ENCODE data around the gene CPNE7. TPM values are rescaled to one million over a fixed set of nuclear protein-coding genes. Genes with fewer than 3 reads are reported as not detected.
A peak's percentile ranks its signal among the peaks of the same experiment; 100 is the strongest.

The CPNE7 gene
- total and polyA plus RNA-seq, 4 donors, result 9.9 to 49.2 (median 29.2) TPM

DNA sequence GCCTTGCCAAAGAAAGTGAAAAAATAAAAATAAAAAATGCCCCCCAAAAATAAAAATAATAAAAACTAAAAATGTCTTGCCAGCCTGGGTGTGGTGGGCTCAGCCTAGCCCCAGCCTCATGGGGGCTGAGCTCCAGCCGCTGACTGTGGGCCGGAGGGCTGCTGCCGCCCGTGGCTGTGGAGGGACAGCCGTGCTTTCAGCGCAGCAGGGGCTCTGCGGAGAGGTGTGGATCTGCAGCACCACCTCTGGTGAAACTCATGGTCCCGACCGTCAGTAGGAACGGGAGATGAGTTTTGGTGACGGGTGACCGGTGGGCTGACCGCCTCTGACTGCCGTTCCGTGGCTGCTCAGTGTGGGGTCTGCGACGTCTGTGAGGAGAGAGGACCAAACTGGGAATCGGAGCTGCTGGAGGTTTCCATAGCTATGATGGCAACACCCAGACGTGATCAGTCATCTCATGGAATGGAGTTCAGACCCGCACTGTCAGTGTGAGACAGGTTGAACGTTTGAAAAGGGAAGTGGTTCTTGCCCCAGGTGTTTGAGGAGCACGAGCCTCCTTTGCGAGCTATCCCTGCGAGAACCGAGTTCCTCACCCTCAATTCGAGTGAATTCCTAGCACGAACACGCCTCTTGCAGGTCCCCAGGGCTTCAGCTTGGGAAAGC, 27.1 kb upstream of the CPNE7 start:
- Histone ChIP-seq H3K27ac (ENCODE audit: low read depth, low read length) (no peak overlapping the region), H3K4me3 (ENCODE audit: low read depth, low read length) (no peak overlapping the region), H3K4me1 (ENCODE audit: control insufficient read depth, insufficient read depth, low read length) (no peaks in the 10 kb centered on the region), H3K36me3 (ENCODE audit: control insufficient read depth, insufficient read depth, low read length) (peaks cover 99% of the 10 kb centered on the region), H3K27me3 (ENCODE audit: control insufficient read depth, insufficient read depth, low read length) (no peaks in the 10 kb centered on the region), H3K9me3 (ENCODE audit: control insufficient read depth, insufficient read depth, low read length) (no peaks in the 10 kb centered on the region)
- no peak for DNase-seq (ENCODE audit: low read depth in 4 of 6, low spot score in 6 of 6)
- 87% methylated on average over 27 of the region's 28 CpGs for WGBS (ENCODE audit: insufficient coverage)

DNA sequence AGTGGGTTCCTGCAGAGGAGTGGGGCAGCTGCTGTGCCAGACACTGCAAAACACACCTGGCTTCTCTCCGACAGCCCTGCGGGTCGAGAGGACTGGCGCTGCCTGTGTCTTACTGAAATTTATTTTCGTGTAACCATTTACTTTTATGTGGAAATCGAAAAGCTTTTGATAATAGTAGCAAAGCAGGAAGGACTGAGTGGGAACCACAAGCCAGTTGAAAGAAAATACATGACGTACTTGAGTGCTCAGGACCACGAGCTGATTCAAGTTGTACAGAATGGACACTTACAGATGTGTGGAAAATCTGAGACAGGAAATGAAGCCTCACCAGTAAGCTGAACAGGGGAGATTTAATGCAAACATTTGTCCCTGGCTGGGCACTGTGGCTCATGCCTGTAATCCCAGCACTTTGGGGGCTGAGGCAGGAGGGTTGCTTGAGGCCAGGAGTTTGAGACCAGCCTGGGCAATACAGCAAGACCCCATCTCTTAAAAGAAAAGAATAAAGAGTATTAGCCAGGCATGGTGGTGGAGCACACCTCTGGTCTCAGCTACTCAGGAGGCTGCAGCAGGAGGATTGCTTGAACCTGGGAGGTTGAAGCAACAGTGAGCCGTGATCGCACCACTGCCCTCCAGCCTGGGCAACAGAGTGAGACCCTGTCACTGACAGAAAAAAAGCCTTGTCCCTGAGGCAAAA, 26.4 kb upstream of the CPNE7 start:
- WGBS (ENCODE audit: insufficient coverage), result 95% methylated on average over 10 of the region's 10 CpGs
- Histone ChIP-seq H3K4me1 (ENCODE audit: control insufficient read depth, insufficient read depth, low read length) (no peaks in the 10 kb centered on the region), H3K4me3 (ENCODE audit: low read depth, low read length) (no peak overlapping the region), H3K27ac (ENCODE audit: low read depth, low read length) (no peak overlapping the region), H3K27me3 (ENCODE audit: control insufficient read depth, insufficient read depth, low read length) (no peaks in the 10 kb centered on the region), H3K9me3 (ENCODE audit: control insufficient read depth, insufficient read depth, low read length) (no peaks in the 10 kb centered on the region), H3K36me3 (ENCODE audit: control insufficient read depth, insufficient read depth, low read length) (peaks cover 100% of the 10 kb centered on the region)
- DNase-seq (ENCODE audit: low read depth in 4 of 6, low spot score in 6 of 6), result no peak

DNA sequence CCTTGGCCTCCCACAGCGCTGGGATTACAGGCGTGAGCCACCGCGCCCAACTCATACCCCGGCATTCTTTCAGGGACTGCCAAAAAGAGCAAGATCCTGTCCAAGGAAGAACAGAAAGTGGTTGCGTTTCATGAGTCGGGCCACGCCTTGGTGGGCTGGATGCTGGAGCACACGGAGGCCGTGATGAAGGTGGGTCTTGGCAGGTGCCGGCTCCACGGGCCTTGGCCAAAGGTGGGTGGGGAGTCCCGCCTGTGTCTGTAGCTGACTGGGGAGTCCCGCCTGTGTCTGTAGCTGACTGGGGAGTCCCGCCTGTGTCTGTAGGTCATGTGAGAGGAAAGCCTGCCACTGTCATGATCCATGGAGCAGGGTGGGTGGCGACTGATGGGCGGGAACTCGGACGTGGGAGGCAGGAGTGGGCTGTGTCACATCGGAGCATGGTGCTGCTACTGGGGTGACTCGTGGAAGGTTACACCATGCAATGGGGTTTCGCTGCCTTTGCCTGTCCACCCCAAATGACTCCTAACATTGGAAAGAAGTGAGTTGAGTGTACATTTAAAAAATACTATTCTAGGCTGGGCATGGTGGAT, 25.0 kb upstream of the CPNE7 start:
- Histone ChIP-seq H3K36me3 (ENCODE audit: control insufficient read depth, insufficient read depth, low read length) (peaks cover 99% of the 10 kb centered on the region), H3K27me3 (ENCODE audit: control insufficient read depth, insufficient read depth, low read length) (no peaks in the 10 kb centered on the region)
- 97% methylated on average over 20 of the region's 22 CpGs for WGBS (ENCODE audit: insufficient coverage)

DNA sequence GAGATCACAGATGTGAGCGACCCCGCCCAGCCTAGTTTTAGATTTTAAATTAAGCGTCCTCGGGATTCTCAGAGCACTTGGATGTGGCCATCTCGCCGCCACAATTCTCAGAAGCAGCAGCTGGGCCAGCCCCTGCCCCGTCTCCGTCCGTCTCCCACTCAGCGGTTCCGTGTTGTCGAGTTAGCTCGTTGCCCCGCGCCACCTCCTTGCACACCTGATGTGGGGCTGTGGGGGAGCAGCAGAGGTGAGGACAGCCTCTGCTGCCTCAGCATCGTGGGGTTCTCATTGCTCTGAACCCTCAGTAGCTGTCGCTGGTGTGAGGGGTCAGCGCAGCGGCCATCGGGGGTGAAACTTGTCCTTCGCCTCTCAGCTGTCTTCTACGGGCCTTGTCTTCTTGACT, 23.2 kb upstream of the CPNE7 start:
- 97% methylated on average over 22 of the region's 22 CpGs for WGBS (ENCODE audit: insufficient coverage)
- Histone ChIP-seq H3K27me3 (ENCODE audit: control insufficient read depth, insufficient read depth, low read length) (no peaks in the 10 kb centered on the region), H3K27ac (ENCODE audit: low read depth, low read length) (no peak overlapping the region), H3K4me3 (ENCODE audit: low read depth, low read length) (no peak overlapping the region), H3K9me3 (ENCODE audit: control insufficient read depth, insufficient read depth, low read length) (no peaks in the 10 kb centered on the region), H3K4me1 (ENCODE audit: control insufficient read depth, insufficient read depth, low read length) (peaks cover 22% of the 10 kb centered on the region), H3K36me3 (ENCODE audit: control insufficient read depth, insufficient read depth, low read length) (peaks cover 97% of the 10 kb centered on the region)
- no peak for DNase-seq (ENCODE audit: low read depth in 4 of 6, low spot score in 6 of 6)

More for the DNA sequence above, 25.0 kb upstream of the CPNE7 start:
- Histone ChIP-seq H3K4me3 (ENCODE audit: low read depth, low read length) (no peak overlapping the region), H3K9me3 (ENCODE audit: control insufficient read depth, insufficient read depth, low read length) (no peaks in the 10 kb centered on the region), H3K4me1 (ENCODE audit: control insufficient read depth, insufficient read depth, low read length) (peaks cover 4% of the 10 kb centered on the region), H3K27ac (ENCODE audit: low read depth, low read length) (no peak overlapping the region)
- DNase-seq (ENCODE audit: low read depth in 4 of 6, low spot score in 6 of 6), result no peak

DNA sequence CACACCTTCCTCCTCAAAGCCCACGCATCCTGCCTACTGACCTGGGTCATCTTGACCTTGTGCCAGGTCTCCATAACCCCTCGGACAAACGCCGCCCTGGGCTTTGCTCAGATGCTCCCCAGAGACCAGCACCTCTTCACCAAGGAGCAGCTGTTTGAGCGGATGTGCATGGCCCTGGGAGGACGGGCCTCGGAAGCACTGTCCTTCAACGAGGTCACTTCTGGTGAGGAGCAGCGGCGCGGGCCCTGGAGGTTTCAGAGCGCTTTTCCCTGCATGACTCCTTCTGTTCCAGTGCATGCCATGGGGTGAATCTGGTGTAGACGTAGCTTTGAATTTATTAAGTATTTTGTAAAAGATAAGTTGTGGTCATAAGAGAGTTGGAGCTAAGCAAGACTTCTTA, 22.6 kb upstream of the CPNE7 start:
- WGBS (ENCODE audit: insufficient coverage), result over 99% methylated on average over 11 of the region's 13 CpGs
- Histone ChIP-seq H3K27ac (ENCODE audit: low read depth, low read length) (no peak overlapping the region), H3K4me3 (ENCODE audit: low read depth, low read length) (no peak overlapping the region), H3K4me1 (ENCODE audit: control insufficient read depth, insufficient read depth, low read length) (peaks cover 28% of the 10 kb centered on the region), H3K9me3 (ENCODE audit: control insufficient read depth, insufficient read depth, low read length) (no peaks in the 10 kb centered on the region), H3K27me3 (ENCODE audit: control insufficient read depth, insufficient read depth, low read length) (no peaks in the 10 kb centered on the region), H3K36me3 (ENCODE audit: control insufficient read depth, insufficient read depth, low read length) (peaks cover 96% of the 10 kb centered on the region)
- DNase-seq (ENCODE audit: low read depth in 4 of 6, low spot score in 6 of 6), result no peak

DNA sequence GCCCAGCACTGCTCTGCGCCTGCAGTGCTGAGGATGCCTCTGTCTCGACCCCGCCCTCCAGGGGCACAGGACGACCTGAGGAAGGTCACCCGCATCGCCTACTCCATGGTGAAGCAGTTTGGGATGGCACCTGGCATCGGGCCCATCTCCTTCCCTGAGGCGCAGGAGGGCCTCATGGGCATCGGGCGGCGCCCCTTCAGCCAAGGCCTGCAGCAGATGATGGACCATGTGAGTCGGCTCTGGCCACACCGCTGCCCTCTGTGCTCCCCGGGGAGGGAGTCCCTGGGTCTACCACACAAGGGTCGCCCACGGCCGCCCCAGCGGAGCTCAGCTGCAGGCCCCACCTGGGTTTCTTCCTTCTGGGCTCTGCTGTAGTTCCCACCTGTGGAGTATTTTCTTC, 21.8 kb upstream of the CPNE7 start:
- no peaks in the 10 kb centered on the region for H3K27me3 ChIP-seq (ENCODE audit: control insufficient read depth, insufficient read depth, low read length)
- DNase-seq (ENCODE audit: low read depth in 4 of 6, low spot score in 6 of 6), result no peak
- peaks cover 91% of the 10 kb centered on the region for H3K36me3 ChIP-seq (ENCODE audit: control insufficient read depth, insufficient read depth, low read length)
- H3K27ac ChIP-seq (ENCODE audit: low read depth, low read length), result no peak overlapping the region
- no peaks in the 10 kb centered on the region for H3K9me3 ChIP-seq (ENCODE audit: control insufficient read depth, insufficient read depth, low read length)
- H3K4me3 ChIP-seq (ENCODE audit: low read depth, low read length), result no peak overlapping the region
- H3K4me1 ChIP-seq (ENCODE audit: control insufficient read depth, insufficient read depth, low read length), result peaks cover 31% of the 10 kb centered on the region
- 91% methylated on average over 17 of the region's 18 CpGs for WGBS (ENCODE audit: insufficient coverage)

DNA sequence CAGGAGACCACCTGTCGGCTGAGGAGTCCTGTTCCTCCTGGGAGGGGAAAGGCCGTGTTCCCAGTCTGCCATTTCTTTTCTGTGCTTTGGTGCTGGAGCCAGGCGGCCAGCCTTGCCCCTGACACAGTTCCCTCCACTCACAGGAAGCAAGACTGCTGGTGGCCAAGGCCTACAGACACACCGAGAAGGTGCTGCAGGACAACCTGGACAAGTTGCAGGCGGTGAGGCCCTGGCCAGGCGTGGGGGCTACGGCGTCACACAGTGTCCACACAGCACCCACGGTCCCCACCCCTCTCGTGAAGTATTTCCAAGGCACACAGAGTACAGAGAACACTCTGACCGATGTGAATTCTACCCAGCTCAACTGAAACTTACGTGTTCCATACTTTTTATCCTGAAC, 21.2 kb upstream of the CPNE7 start:
- H3K4me1 ChIP-seq (ENCODE audit: control insufficient read depth, insufficient read depth, low read length), result peaks cover 32% of the 10 kb centered on the region
- no peak overlapping the region for H3K4me3 ChIP-seq (ENCODE audit: low read depth, low read length)
- H3K36me3 ChIP-seq (ENCODE audit: control insufficient read depth, insufficient read depth, low read length), result peaks cover 85% of the 10 kb centered on the region
- H3K27me3 ChIP-seq (ENCODE audit: control insufficient read depth, insufficient read depth, low read length), result no peaks in the 10 kb centered on the region
- over 99% methylated on average over 10 of the region's 12 CpGs for WGBS (ENCODE audit: insufficient coverage)
- H3K27ac ChIP-seq (ENCODE audit: low read depth, low read length), result no peak overlapping the region
- no peak for DNase-seq (ENCODE audit: low read depth in 4 of 6, low spot score in 6 of 6)
- no peaks in the 10 kb centered on the region for H3K9me3 ChIP-seq (ENCODE audit: control insufficient read depth, insufficient read depth, low read length)

DNA sequence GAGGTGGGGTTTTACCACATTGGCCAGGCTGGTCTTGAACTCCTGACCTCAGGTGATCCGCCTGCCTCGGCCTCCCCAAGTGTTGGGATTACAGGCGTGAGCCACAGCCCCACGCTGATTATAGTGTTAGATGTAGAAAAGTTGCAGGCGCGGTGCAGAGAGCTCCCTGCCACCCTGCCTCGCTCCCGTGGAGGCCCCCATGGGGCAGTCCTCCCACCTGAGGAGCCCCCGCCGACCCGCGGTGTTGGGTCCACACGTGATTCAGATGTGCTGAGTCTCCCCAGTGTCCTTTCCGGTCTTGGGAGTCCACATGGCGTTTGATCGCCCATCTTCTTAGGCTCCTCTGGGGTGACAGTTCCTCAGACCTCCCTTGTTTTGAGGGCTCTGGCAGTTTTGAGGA, 20.3 kb upstream of the CPNE7 start:
- WGBS (ENCODE audit: insufficient coverage), result 95% methylated on average over 16 of the region's 16 CpGs
- Histone ChIP-seq H3K4me1 (ENCODE audit: control insufficient read depth, insufficient read depth, low read length) (peaks cover 39% of the 10 kb centered on the region), H3K27me3 (ENCODE audit: control insufficient read depth, insufficient read depth, low read length) (no peaks in the 10 kb centered on the region), H3K9me3 (ENCODE audit: control insufficient read depth, insufficient read depth, low read length) (no peaks in the 10 kb centered on the region), H3K36me3 (ENCODE audit: control insufficient read depth, insufficient read depth, low read length) (peaks cover 76% of the 10 kb centered on the region), H3K4me3 (ENCODE audit: low read depth, low read length) (no peak overlapping the region), H3K27ac (ENCODE audit: low read depth, low read length) (no peak overlapping the region)
- DNase-seq (ENCODE audit: low read depth in 4 of 6, low spot score in 6 of 6), result no peak

DNA sequence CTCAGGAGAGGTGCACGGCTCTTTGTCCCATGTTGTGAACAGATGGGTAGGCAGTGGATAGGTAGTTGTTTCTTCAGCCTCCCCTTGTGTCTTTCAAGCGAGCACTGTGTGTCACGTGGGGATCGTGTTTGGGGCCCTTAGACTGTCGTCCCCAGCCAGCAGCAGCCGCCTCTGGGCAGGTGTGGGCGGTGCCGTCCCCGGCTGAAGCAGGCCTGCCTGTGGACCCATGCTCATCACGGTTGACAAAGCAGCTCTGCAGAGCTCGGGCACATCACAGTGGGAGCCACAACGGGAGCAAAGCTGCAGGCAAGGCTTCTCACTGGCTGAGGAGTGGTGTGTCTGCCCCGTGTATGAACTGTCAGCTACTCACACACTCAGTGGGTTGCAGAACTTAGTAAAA, 19.8 kb upstream of the CPNE7 start:
- Histone ChIP-seq H3K36me3 (ENCODE audit: control insufficient read depth, insufficient read depth, low read length) (peaks cover 70% of the 10 kb centered on the region), H3K9me3 (ENCODE audit: control insufficient read depth, insufficient read depth, low read length) (no peaks in the 10 kb centered on the region), H3K27me3 (ENCODE audit: control insufficient read depth, insufficient read depth, low read length) (no peaks in the 10 kb centered on the region), H3K4me1 (ENCODE audit: control insufficient read depth, insufficient read depth, low read length) (peaks cover 39% of the 10 kb centered on the region), H3K4me3 (ENCODE audit: low read depth, low read length) (no peak overlapping the region), H3K27ac (ENCODE audit: low read depth, low read length) (peak overlapping the region; percentile 87)
- no peak for DNase-seq (ENCODE audit: low read depth in 4 of 6, low spot score in 6 of 6)
- 83% methylated on average over 13 of the region's 13 CpGs for WGBS (ENCODE audit: insufficient coverage)
